Measurements from ENCODE around the gene CATSPERD.

Gene CATSPERD

GRCh38 chr19:5789351-5789761, 68.9 kb downstream of the CATSPERD start:
- DNase-seq = no peak

- no peak for DNase-seq
Observed at GRCh38 chr19:5789886-5790558, 69.6 kb downstream of the CATSPERD start.

- DNase-seq = peak; percentile 97 to 98
Observed at GRCh38 chr19:5790559-5791520, 70.4 kb downstream of the CATSPERD start, which contains the start of gene DUS3L. Gene DUS3L (minus strand): TSS chr19:5791163. CDS start chr19:5791141, 22 bp downstream.

GRCh38 chr19:5792224-5792623, 71.8 kb downstream of the CATSPERD start:
- no peak for DNase-seq

GRCh38 chr19:5793188-5793587, 72.8 kb downstream of the CATSPERD start:
- DNase-seq = no peak

- no peak for DNase-seq
Observed at GRCh38 chr19:5795382-5795919, 75.0 kb downstream of the CATSPERD start.

GRCh38 chr19:5798244-5798643, 77.8 kb downstream of the CATSPERD start:
- DNase-seq = no peak

- no peak for DNase-seq
Observed at GRCh38 chr19:5799247-5800241, 79.1 kb downstream of the CATSPERD start.

- no peak for DNase-seq
Observed at GRCh38 chr19:5800361-5801270, 80.2 kb downstream of the CATSPERD start.

GRCh38 chr19:5801796-5802619, 81.6 kb downstream of the CATSPERD start:
- DNase-seq = no peak

GRCh38 chr19:5803441-5803751, 83.0 kb downstream of the CATSPERD start:
- no peak for DNase-seq

GRCh38 chr19:5803752-5804515, 83.5 kb downstream of the CATSPERD start:
- DNase-seq = peak; percentile 91 to 93

- DNase-seq = peak; percentile 50 to 60
Observed at GRCh38 chr19:5804516-5805461, 84.4 kb downstream of the CATSPERD start, which contains the start of gene NRTN. Gene NRTN (plus strand): TSS chr19:5805067. CDS start chr19:5824166, 19,099 bp downstream.

GRCh38 chr19:5805462-5806132, 85.2 kb downstream of the CATSPERD start:
- DNase-seq = peak; percentile 48 to 61

GRCh38 chr19:5806133-5806489, 85.7 kb downstream of the CATSPERD start:
- no peak for DNase-seq

- DNase-seq = no peak
Observed at GRCh38 chr19:5806905-5807304, 86.5 kb downstream of the CATSPERD start.

GRCh38 chr19:5808120-5808816, 87.8 kb downstream of the CATSPERD start:
- no peak for DNase-seq

Data from CD4-positive, alpha-beta T cell treated with Interferon alpha-2 for 1 hour (primary cell).